ENCODE measurements around the gene IFI35. TPM values are rescaled to one million over a fixed set of nuclear protein-coding genes. Genes with fewer than 3 reads are reported as not detected.
"Not testable (repeated sequence)": the region's sequence is repeated elsewhere in the genome, so short reads cannot be mapped to it uniquely, and the experiment has no call there.

The IFI35 gene
- total RNA-seq, 3 donors from 2014 or later, result 39.2 to 58.2 (median 39.3) TPM

GRCh38 chr17:42975265-42975664, 31.3 kb upstream of the IFI35 start:
- ATAC-seq, result no peak
- intact Hi-C loops (cut with DNase I, micrococcal nuclease), result no loop called here

GRCh38 chr17:42975701-42976100, 30.9 kb upstream of the IFI35 start:
- H3K4me3 ChIP-seq; H3K36me3 ChIP-seq (ENCODE audit: low read depth); H3K4me1 ChIP-seq (ENCODE audit: low read depth); ATAC-seq; DNase-seq; intact Hi-C loops (cut with DNase I, micrococcal nuclease); H3K9me3 ChIP-seq: not testable (repeated sequence)

More at GRCh38 chr17:42975265-42975664, 31.3 kb upstream of the IFI35 start:
- DNase-seq, result no peak
- Histone ChIP-seq H3K4me1 (ENCODE audit: low read depth) (peaks cover 4% of the 10 kb centered on the region), H3K36me3 (ENCODE audit: low read depth) (no peaks in the 10 kb centered on the region), H3K9me3 (no peaks in the 10 kb centered on the region), H3K4me3 (no peak overlapping the region)
- no peak for TF ChIP-seq CTCF (IDR thresholded peaks at IDR 0.05)

GRCh38 chr17:42979511-42980273, 26.9 kb upstream of the IFI35 start, which contains the start of gene PTGES3L:
PTGES3L (minus strand) TSS chr17:42980080; CDS start chr17:42980053, 27 bp downstream.
- Histone ChIP-seq H3K36me3 (ENCODE audit: low read depth) (no peaks in the 10 kb centered on the region), H3K9me3 (no peaks in the 10 kb centered on the region), H3K4me3 (peak within 1 kb of the TSS; percentile 97), H3K4me1 (ENCODE audit: low read depth) (peaks cover 14% of the 10 kb centered on the region)
- TF ChIP-seq CTCF (IDR thresholded peaks at IDR 0.05), result no peak
- intact Hi-C loops (cut with DNase I, micrococcal nuclease), result no loop called here
- peak; percentile 62 to 78 (median 73) for DNase-seq
- peak; percentile 60 for ATAC-seq

GRCh38 chr17:42980274-42980765, 26.3 kb upstream of the IFI35 start, which contains the start of gene RUNDC1:
RUNDC1 (plus strand) TSS chr17:42980565; CDS start chr17:42980577, 12 bp downstream.
- intact Hi-C loops (cut with DNase I, micrococcal nuclease), result no loop called here
- Histone ChIP-seq H3K4me3 (peak within 1 kb of the TSS; percentile 97), H3K4me1 (ENCODE audit: low read depth) (peaks cover 14% of the 10 kb centered on the region), H3K9me3 (no peaks in the 10 kb centered on the region), H3K36me3 (ENCODE audit: low read depth) (no peaks in the 10 kb centered on the region)
- DNase-seq, result peak; percentile 98 to 99 (median 98)
- peak; percentile 92 for ATAC-seq
- no peak for TF ChIP-seq CTCF (IDR thresholded peaks at IDR 0.05)

- intact Hi-C loops (cut with DNase I, micrococcal nuclease), result no loop called here
- ATAC-seq (peak; percentile 71), DNase-seq (peak; percentile 68 to 82 (median 78))
- Histone ChIP-seq H3K4me1 (ENCODE audit: low read depth) (peaks cover 14% of the 10 kb centered on the region), H3K9me3 (no peaks in the 10 kb centered on the region), H3K4me3 (peak overlapping the region; percentile 97), H3K36me3 (ENCODE audit: low read depth) (no peaks in the 10 kb centered on the region)
- no peak for TF ChIP-seq CTCF (IDR thresholded peaks at IDR 0.05)
Observed at GRCh38 chr17:42980766-42981397, 25.7 kb upstream of the IFI35 start.

GRCh38 chr17:42982266-42982665, 24.3 kb upstream of the IFI35 start:
- intact Hi-C loops (cut with DNase I, micrococcal nuclease), result no loop called here
- no peak for ATAC-seq
- Histone ChIP-seq H3K9me3 (no peaks in the 10 kb centered on the region), H3K4me1 (ENCODE audit: low read depth) (peaks cover 14% of the 10 kb centered on the region), H3K36me3 (ENCODE audit: low read depth) (no peaks in the 10 kb centered on the region), H3K4me3 (no peak overlapping the region)
- no peak for DNase-seq
- no peak for TF ChIP-seq CTCF (IDR thresholded peaks at IDR 0.05)

All from mucosa of descending colon (tissue), 3 donors.